ENCODE data around the gene RFK.

Gene RFK

GRCh38 chr9:76396144-76396543, 1.9 kb upstream of the RFK start:
- no peaks in the 10 kb centered on the region for H3K4me1 ChIP-seq (ENCODE audit: control insufficient read depth, insufficient read depth, low read length)
- H3K36me3 ChIP-seq (ENCODE audit: control insufficient read depth, insufficient read depth, low read length) = no peaks in the 10 kb centered on the region
- H3K27me3 ChIP-seq (ENCODE audit: control insufficient read depth, insufficient read depth, low read length, poor library complexity, severe bottlenecking) = no peaks in the 10 kb centered on the region
- WGBS, 2 experiments = 88 to 92% methylated on average over 5 to 6 of the region's 6 CpGs
- H3K27ac ChIP-seq (ENCODE audit: insufficient read depth, low read depth, low read length, poor library complexity, severe bottlenecking) = no peak overlapping the region
- no peak overlapping the region for H3K4me3 ChIP-seq (ENCODE audit: insufficient read depth, low read depth, low read length)
- no peaks in the 10 kb centered on the region for H3K9me3 ChIP-seq (ENCODE audit: control insufficient read depth, low read length)

DNA sequence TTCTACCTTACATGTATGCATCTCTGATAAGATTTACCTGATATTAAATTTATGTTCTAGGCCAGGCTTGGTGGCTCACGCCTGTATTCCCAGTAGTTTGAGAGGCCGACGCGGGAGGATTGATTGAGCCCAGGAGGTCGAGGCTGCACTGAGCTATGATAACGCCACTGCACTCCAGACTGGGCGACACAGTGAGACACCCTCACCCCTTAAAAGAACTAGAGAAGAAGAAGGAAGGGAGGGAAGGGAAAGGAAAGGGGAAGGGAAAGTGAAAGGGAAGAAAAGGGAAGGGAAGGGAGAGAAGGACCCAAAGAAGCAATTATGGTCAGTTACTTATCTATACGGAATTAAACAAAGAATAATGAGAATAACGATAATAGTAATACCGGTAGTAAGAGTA, 1.2 kb upstream of the RFK start:
- H3K4me3 ChIP-seq (ENCODE audit: insufficient read depth, low read depth, low read length) = no peak overlapping the region
- H3K4me1 ChIP-seq (ENCODE audit: control insufficient read depth, insufficient read depth, low read length) = no peaks in the 10 kb centered on the region
- 94 to 95% methylated on average over 10 of the region's 10 CpGs for WGBS, 2 experiments
- H3K27me3 ChIP-seq (ENCODE audit: control insufficient read depth, insufficient read depth, low read length, poor library complexity, severe bottlenecking) = no peaks in the 10 kb centered on the region
- H3K27ac ChIP-seq (ENCODE audit: insufficient read depth, low read depth, low read length, poor library complexity, severe bottlenecking) = no peak overlapping the region
- H3K9me3 ChIP-seq (ENCODE audit: control insufficient read depth, low read length) = no peaks in the 10 kb centered on the region
- H3K36me3 ChIP-seq (ENCODE audit: control insufficient read depth, insufficient read depth, low read length) = no peaks in the 10 kb centered on the region

DNA sequence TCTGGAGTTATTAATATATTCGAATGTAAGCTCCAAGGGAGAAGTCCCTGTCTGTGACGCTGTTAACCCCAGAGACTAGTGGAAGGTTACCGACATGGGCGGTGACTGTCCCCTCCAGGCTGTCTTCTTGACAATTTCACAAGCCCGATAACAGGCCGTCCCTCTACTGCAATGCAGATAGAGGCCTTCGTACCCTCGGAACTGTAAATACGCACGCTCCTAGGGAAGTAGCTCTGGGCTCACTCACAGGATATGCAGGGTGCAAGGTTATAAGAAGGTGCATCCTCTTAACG, 680 bp upstream of the RFK start:
- no peaks in the 10 kb centered on the region for H3K4me1 ChIP-seq (ENCODE audit: control insufficient read depth, insufficient read depth, low read length)
- no peaks in the 10 kb centered on the region for H3K27me3 ChIP-seq (ENCODE audit: control insufficient read depth, insufficient read depth, low read length, poor library complexity, severe bottlenecking)
- H3K9me3 ChIP-seq (ENCODE audit: control insufficient read depth, low read length) = no peaks in the 10 kb centered on the region
- peaks cover 3% of the 10 kb centered on the region for H3K36me3 ChIP-seq (ENCODE audit: control insufficient read depth, insufficient read depth, low read length)
- H3K4me3 ChIP-seq (ENCODE audit: insufficient read depth, low read depth, low read length) = peak overlapping the region; percentile 78
- peak overlapping the region; percentile 67 for H3K27ac ChIP-seq (ENCODE audit: insufficient read depth, low read depth, low read length, poor library complexity, severe bottlenecking)
- WGBS, 2 experiments = 4 to 6% methylated on average over 10 to 11 of the region's 11 CpGs

- WGBS, 2 experiments = 94 to 100% methylated on average over 1 of the region's 1 CpG
- no peak overlapping the region for H3K27ac ChIP-seq (ENCODE audit: insufficient read depth, low read depth, low read length, poor library complexity, severe bottlenecking)
Observed at GRCh38 chr9:76390656-76391055, 3.6 kb downstream of the RFK start.

DNA sequence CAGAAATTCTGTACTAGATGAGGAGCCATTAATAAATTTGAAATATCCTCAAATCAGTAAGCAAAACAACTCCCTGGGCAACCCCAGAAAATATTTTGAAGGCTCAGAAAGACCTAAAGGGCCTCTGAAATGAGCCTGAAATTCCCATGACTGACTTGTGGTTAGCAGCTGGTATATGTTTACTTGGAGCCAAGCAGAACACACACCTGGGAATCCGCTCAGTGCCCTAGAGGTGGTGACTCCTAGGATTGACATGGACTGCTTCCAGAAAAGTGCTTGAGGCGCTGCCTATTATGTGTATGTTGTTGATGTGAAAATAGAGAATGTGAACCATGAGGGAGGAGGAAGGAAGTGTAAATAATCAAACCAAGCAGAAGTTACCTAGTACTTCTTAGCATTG, 14.7 kb downstream of the RFK start:
- no peak overlapping the region for H3K4me3 ChIP-seq (ENCODE audit: insufficient read depth, low read depth, low read length)
- no peaks in the 10 kb centered on the region for H3K9me3 ChIP-seq (ENCODE audit: control insufficient read depth, low read length)
- H3K36me3 ChIP-seq (ENCODE audit: control insufficient read depth, insufficient read depth, low read length) = no peaks in the 10 kb centered on the region
- WGBS, 2 experiments = 93 to 97% methylated on average over 2 of the region's 2 CpGs
- no peak overlapping the region for H3K27ac ChIP-seq (ENCODE audit: insufficient read depth, low read depth, low read length, poor library complexity, severe bottlenecking)
- H3K27me3 ChIP-seq (ENCODE audit: control insufficient read depth, insufficient read depth, low read length, poor library complexity, severe bottlenecking) = no peaks in the 10 kb centered on the region
- peaks cover 4% of the 10 kb centered on the region for H3K4me1 ChIP-seq (ENCODE audit: control insufficient read depth, insufficient read depth, low read length)

More at GRCh38 chr9:76390656-76391055, 3.6 kb downstream of the RFK start:
- H3K27me3 ChIP-seq (ENCODE audit: control insufficient read depth, insufficient read depth, low read length, poor library complexity, severe bottlenecking) = no peaks in the 10 kb centered on the region
- no peaks in the 10 kb centered on the region for H3K4me1 ChIP-seq (ENCODE audit: control insufficient read depth, insufficient read depth, low read length)
- no peak overlapping the region for H3K4me3 ChIP-seq (ENCODE audit: insufficient read depth, low read depth, low read length)
- H3K36me3 ChIP-seq (ENCODE audit: control insufficient read depth, insufficient read depth, low read length) = peaks cover 8% of the 10 kb centered on the region
- H3K9me3 ChIP-seq (ENCODE audit: control insufficient read depth, low read length) = no peaks in the 10 kb centered on the region

DNA sequence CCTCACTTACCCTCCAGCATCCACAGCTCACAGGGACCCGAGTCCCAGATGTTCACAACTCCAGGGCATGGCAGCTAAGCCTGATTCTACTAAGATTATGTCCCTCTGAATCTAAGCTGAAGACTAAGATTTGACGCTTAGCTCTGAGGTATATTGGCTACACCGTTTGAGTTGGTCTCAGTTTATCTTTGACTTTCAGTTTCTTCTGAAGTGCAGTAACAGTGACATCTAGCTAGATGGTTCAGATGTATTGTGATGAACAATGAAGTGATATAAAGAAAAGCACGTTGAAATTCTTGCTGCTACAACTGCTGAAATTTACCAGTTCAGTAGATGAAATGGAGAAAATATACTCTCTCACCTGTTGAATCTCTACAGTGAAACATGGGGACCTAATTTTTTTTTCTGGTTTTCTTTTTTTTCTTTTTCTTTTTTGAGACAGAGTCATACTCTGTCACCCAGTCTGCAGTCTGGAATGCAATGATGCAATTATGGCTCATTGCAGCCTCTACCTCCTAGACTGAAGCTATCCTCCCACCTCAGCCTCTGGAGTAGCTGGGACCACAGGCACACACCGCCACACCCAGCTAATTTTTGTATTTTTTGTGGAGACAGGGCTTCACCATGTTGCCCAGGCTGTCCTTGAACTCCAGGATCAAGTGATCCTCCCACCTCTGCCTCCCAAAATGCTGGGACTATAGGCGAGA, 15.7 kb downstream of the RFK start:
- peaks cover 4% of the 10 kb centered on the region for H3K4me1 ChIP-seq (ENCODE audit: control insufficient read depth, insufficient read depth, low read length)
- H3K27me3 ChIP-seq (ENCODE audit: control insufficient read depth, insufficient read depth, low read length, poor library complexity, severe bottlenecking) = no peaks in the 10 kb centered on the region
- H3K27ac ChIP-seq (ENCODE audit: insufficient read depth, low read depth, low read length, poor library complexity, severe bottlenecking) = no peak overlapping the region
- 89 to 94% methylated on average over 6 of the region's 6 CpGs for WGBS, 2 experiments
- no peak overlapping the region for H3K4me3 ChIP-seq (ENCODE audit: insufficient read depth, low read depth, low read length)
- H3K36me3 ChIP-seq (ENCODE audit: control insufficient read depth, insufficient read depth, low read length) = no peaks in the 10 kb centered on the region
- no peaks in the 10 kb centered on the region for H3K9me3 ChIP-seq (ENCODE audit: control insufficient read depth, low read length)

- no peak overlapping the region for H3K4me3 ChIP-seq (ENCODE audit: insufficient read depth, low read depth, low read length)
- no peaks in the 10 kb centered on the region for H3K36me3 ChIP-seq (ENCODE audit: control insufficient read depth, insufficient read depth, low read length)
- H3K4me1 ChIP-seq (ENCODE audit: control insufficient read depth, insufficient read depth, low read length) = peaks cover 7% of the 10 kb centered on the region
- H3K9me3 ChIP-seq (ENCODE audit: control insufficient read depth, low read length) = no peaks in the 10 kb centered on the region
- no peak overlapping the region for H3K27ac ChIP-seq (ENCODE audit: insufficient read depth, low read depth, low read length, poor library complexity, severe bottlenecking)
- H3K27me3 ChIP-seq (ENCODE audit: control insufficient read depth, insufficient read depth, low read length, poor library complexity, severe bottlenecking) = no peaks in the 10 kb centered on the region
Observed at GRCh38 chr9:76377791-76378190, 16.4 kb downstream of the RFK start.

GRCh38 chr9:76374783-76375559, 19.3 kb downstream of the RFK start:
- H3K36me3 ChIP-seq (ENCODE audit: control insufficient read depth, insufficient read depth, low read length) = no peaks in the 10 kb centered on the region
- H3K4me1 ChIP-seq (ENCODE audit: control insufficient read depth, insufficient read depth, low read length) = peaks cover 9% of the 10 kb centered on the region
- WGBS, 2 experiments = 86 to 87% methylated on average over 10 of the region's 10 CpGs
- no peak overlapping the region for H3K4me3 ChIP-seq (ENCODE audit: insufficient read depth, low read depth, low read length)
- no peak overlapping the region for H3K27ac ChIP-seq (ENCODE audit: insufficient read depth, low read depth, low read length, poor library complexity, severe bottlenecking)
- no peaks in the 10 kb centered on the region for H3K27me3 ChIP-seq (ENCODE audit: control insufficient read depth, insufficient read depth, low read length, poor library complexity, severe bottlenecking)
- no peaks in the 10 kb centered on the region for H3K9me3 ChIP-seq (ENCODE audit: control insufficient read depth, low read length)

- H3K9me3 ChIP-seq (ENCODE audit: control insufficient read depth, low read length) = no peaks in the 10 kb centered on the region
- no peaks in the 10 kb centered on the region for H3K27me3 ChIP-seq (ENCODE audit: control insufficient read depth, insufficient read depth, low read length, poor library complexity, severe bottlenecking)
- H3K4me3 ChIP-seq (ENCODE audit: insufficient read depth, low read depth, low read length) = no peak overlapping the region
- WGBS, 2 experiments = 94 to 96% methylated on average over 5 to 6 of the region's 6 CpGs
- H3K27ac ChIP-seq (ENCODE audit: insufficient read depth, low read depth, low read length, poor library complexity, severe bottlenecking) = no peak overlapping the region
- H3K4me1 ChIP-seq (ENCODE audit: control insufficient read depth, insufficient read depth, low read length) = peaks cover 13% of the 10 kb centered on the region
- H3K36me3 ChIP-seq (ENCODE audit: control insufficient read depth, insufficient read depth, low read length) = no peaks in the 10 kb centered on the region
Observed at GRCh38 chr9:76373784-76374474, 20.3 kb downstream of the RFK start.

- Histone ChIP-seq H3K27me3 (ENCODE audit: control insufficient read depth, insufficient read depth, low read length, poor library complexity, severe bottlenecking) (no peaks in the 10 kb centered on the region), H3K4me3 (ENCODE audit: insufficient read depth, low read depth, low read length) (no peak overlapping the region), H3K27ac (ENCODE audit: insufficient read depth, low read depth, low read length, poor library complexity, severe bottlenecking) (no peak overlapping the region), H3K4me1 (ENCODE audit: control insufficient read depth, insufficient read depth, low read length) (peaks cover 13% of the 10 kb centered on the region), H3K9me3 (ENCODE audit: control insufficient read depth, low read length) (no peaks in the 10 kb centered on the region), H3K36me3 (ENCODE audit: control insufficient read depth, insufficient read depth, low read length) (no peaks in the 10 kb centered on the region)
- WGBS, 2 experiments = 86 to 89% methylated on average over 4 of the region's 4 CpGs
Observed at GRCh38 chr9:76373173-76373783, 20.9 kb downstream of the RFK start.

All from ectodermal cell (in vitro differentiated cells).